Sigmoid colon (tissue), 4 donors: ENCODE measurements around the gene TMCC3.

Experiments used
- CTCF ChIP-seq, 4 experiments: fragments of 450-650 bp in 3 of 4; fragments of 200-600 bp in 1 of 4; IDR thresholded peaks; one replicate each; pipeline ENCODE4 v1.5.1; 2016 to 2019; ENCODE audit warnings: antibody characterized with exemption in 4 of 4, mild to moderate bottlenecking in 3 of 4, moderate library complexity in 2 of 4
- EP300 ChIP-seq, 4 donors: sonication (generic); formaldehyde crosslinking; IDR thresholded peaks; one replicate each; pipeline ENCODE4 v1.6.1; 2017; ENCODE audit warnings: antibody characterized with exemption in 4 of 4
- POLR2A ChIP-seq, 2 donors: fragments of 450-650 bp; IDR thresholded peaks; one replicate each; pipeline ENCODE4 v1.6.1; 2016; ENCODE audit warnings: antibody characterized with exemption in 2 of 2, mild to moderate bottlenecking in 2 of 2, moderate library complexity in 2 of 2
- POLR2AphosphoS5 ChIP-seq, 4 donors: sonication (generic); formaldehyde crosslinking; IDR thresholded peaks; one replicate each; pipeline ENCODE4 v1.6.1; 2017; ENCODE audit warnings: antibody characterized with exemption in 4 of 4

DNA sequence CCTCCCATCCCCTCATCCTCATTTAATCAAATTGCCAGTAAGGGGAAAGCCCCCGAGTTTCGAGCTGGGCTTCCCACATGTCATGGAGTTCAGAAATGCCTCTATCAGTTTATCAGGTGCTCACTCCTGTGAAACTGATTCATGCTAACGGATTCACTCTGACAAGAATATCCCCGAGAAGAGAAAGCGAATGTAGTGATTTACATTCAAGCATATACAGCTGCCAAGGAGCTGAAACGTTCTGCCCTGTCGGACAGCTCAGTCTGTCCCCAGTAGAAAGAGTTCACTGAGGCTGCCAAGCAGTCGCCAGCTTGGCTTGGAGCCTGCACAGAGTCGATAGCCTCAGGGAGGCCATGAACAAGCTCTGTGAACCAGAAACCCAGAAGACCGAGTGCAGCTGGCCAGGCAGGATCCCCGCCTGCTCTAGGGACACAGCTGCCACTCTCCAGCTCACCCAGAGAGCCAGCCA lies 88.4 kb downstream of the TMCC3 start:
- peak in 1 of 4 donors; percentile 6 for TF ChIP-seq POLR2AphosphoS5 (IDR thresholded peaks at IDR 0.05)
- TF ChIP-seq CTCF (IDR thresholded peaks at IDR 0.05) = no peak
- no peak for TF ChIP-seq POLR2A (IDR thresholded peaks at IDR 0.05)
- TF ChIP-seq EP300 (IDR thresholded peaks at IDR 0.05) = no peak
